ENCODE results near the gene FAXDC2. TPM values are rescaled to one million over a fixed set of nuclear protein-coding genes. Genes with fewer than 3 reads are reported as not detected.

The FAXDC2 gene
- total RNA-seq, 1 donor from 2014 or later = 3.6 TPM

- FAIRE-seq (no peak), DNase-seq (ENCODE audit: low read depth) (peak; percentile 23)
- Histone ChIP-seq H3K4me2 (ENCODE audit: low read length) (peak overlapping the region; percentile 27), H3K27me3 (ENCODE audit: insufficient read depth, low read length) (no peaks in the 10 kb centered on the region), H2AFZ (ENCODE audit: low read depth, low read length) (no peak overlapping the region), H3K36me3 (ENCODE audit: insufficient read depth, low read length) (no peaks in the 10 kb centered on the region), H3K4me3 (ENCODE audit: insufficient read depth, low read depth, low read length) (no peak overlapping the region), H4K20me1 (ENCODE audit: insufficient read depth, low read length) (peaks cover 7% of the 10 kb centered on the region), H3K4me1 (ENCODE audit: insufficient read depth, low read length) (peaks cover 11% of the 10 kb centered on the region), H3K9ac (ENCODE audit: low read length) (no peak overlapping the region), H3K27ac (ENCODE audit: low read depth, low read length) (peak overlapping the region; percentile 9), H3K9me3 (ENCODE audit: insufficient read depth, low read depth, low read length) (no peaks in the 10 kb centered on the region), H3K79me2 (ENCODE audit: insufficient read depth, low read length) (no peaks in the 10 kb centered on the region)
- Mint-ChIP-seq H3K4me1 (ENCODE audit: low read depth, unreplicated experiment) (peaks cover 7% of the 10 kb centered on the region), H3K27ac (ENCODE audit: unreplicated experiment) (no peak overlapping the region), H3K36me3 (ENCODE audit: low read depth, unreplicated experiment) (peaks cover 11% of the 10 kb centered on the region), H3K27me3 (ENCODE audit: low read depth, unreplicated experiment) (no peaks in the 10 kb centered on the region), H3K9me3 (ENCODE audit: unreplicated experiment) (no peaks in the 10 kb centered on the region), H3K4me3 (ENCODE audit: unreplicated experiment) (peak overlapping the region; percentile 40)
- TF ChIP-seq, protein P1, sequence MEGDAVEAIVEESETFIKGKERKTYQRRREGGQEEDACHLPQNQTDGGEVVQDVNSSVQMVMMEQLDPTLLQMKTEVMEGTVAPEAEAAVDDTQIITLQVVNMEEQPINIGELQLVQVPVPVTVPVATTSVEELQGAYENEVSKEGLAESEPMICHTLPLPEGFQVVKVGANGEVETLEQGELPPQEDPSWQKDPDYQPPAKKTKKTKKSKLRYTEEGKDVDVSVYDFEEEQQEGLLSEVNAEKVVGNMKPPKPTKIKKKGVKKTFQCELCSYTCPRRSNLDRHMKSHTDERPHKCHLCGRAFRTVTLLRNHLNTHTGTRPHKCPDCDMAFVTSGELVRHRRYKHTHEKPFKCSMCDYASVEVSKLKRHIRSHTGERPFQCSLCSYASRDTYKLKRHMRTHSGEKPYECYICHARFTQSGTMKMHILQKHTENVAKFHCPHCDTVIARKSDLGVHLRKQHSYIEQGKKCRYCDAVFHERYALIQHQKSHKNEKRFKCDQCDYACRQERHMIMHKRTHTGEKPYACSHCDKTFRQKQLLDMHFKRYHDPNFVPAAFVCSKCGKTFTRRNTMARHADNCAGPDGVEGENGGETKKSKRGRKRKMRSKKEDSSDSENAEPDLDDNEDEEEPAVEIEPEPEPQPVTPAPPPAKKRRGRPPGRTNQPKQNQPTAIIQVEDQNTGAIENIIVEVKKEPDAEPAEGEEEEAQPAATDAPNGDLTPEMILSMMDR (IDR thresholded peaks at IDR 0.05; ENCODE audit: insufficient read depth, low read depth, low read length) = no peak
- no peak for TF ChIP-seq EZH2 (IDR thresholded peaks at IDR 0.05; ENCODE audit: insufficient read depth, low read length)
These were observed 20.7 kb downstream of the FAXDC2 start for GRCh38 chr5:154829589-154830218.

DNA sequence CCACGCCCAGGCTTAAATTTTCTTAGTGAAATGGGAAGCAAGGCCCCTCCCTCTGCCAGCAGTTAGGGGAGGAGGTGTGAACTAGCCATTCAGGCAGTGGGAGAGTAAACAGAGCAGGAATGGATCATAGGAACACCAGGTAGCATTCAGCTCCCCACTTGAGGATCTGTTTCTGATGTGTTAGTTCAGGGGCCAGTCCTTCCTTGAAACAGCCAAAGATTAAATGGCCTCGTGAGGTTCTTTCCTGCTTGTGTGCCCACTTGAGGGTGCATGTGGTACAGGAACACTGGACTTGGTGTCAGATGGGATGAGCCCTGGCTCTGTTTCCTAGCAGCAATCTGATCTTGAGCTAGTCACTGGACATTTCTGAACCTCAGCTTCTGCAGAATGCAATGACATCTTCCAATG is 21.2 kb downstream of the FAXDC2 start:
- Histone ChIP-seq H3K27ac (ENCODE audit: low read depth, low read length) (no peak overlapping the region), H3K9me3 (ENCODE audit: insufficient read depth, low read depth, low read length) (no peaks in the 10 kb centered on the region), H3K4me3 (ENCODE audit: insufficient read depth, low read depth, low read length) (no peak overlapping the region), H4K20me1 (ENCODE audit: insufficient read depth, low read length) (peaks cover 7% of the 10 kb centered on the region), H2AFZ (ENCODE audit: low read depth, low read length) (no peak overlapping the region), H3K79me2 (ENCODE audit: insufficient read depth, low read length) (no peaks in the 10 kb centered on the region), H3K36me3 (ENCODE audit: insufficient read depth, low read length) (peaks cover 4% of the 10 kb centered on the region), H3K4me2 (ENCODE audit: low read length) (no peak overlapping the region), H3K9ac (ENCODE audit: low read length) (no peak overlapping the region), H3K4me1 (ENCODE audit: insufficient read depth, low read length) (peaks cover 11% of the 10 kb centered on the region), H3K27me3 (ENCODE audit: insufficient read depth, low read length) (no peaks in the 10 kb centered on the region)
- Mint-ChIP-seq H3K4me1 (ENCODE audit: low read depth, unreplicated experiment) (peaks cover 6% of the 10 kb centered on the region), H3K27me3 (ENCODE audit: low read depth, unreplicated experiment) (no peaks in the 10 kb centered on the region), H3K9me3 (ENCODE audit: unreplicated experiment) (no peaks in the 10 kb centered on the region), H3K4me3 (ENCODE audit: unreplicated experiment) (no peak overlapping the region), H3K36me3 (ENCODE audit: low read depth, unreplicated experiment) (peaks cover 11% of the 10 kb centered on the region), H3K27ac (ENCODE audit: unreplicated experiment) (peak overlapping the region; percentile 12)
- TF ChIP-seq, protein P1 (IDR thresholded peaks at IDR 0.05; ENCODE audit: insufficient read depth, low read depth, low read length) = no peak
- no peak for TF ChIP-seq EZH2 (IDR thresholded peaks at IDR 0.05; ENCODE audit: insufficient read depth, low read length)
- DNase-seq (ENCODE audit: low read depth) (no peak), FAIRE-seq (no peak)

- no peak for TF ChIP-seq EZH2 (IDR thresholded peaks at IDR 0.05; ENCODE audit: insufficient read depth, low read length)
- TF ChIP-seq, protein P1 (IDR thresholded peaks at IDR 0.05; ENCODE audit: insufficient read depth, low read depth, low read length) = no peak
- FAIRE-seq (no peak), DNase-seq (ENCODE audit: low read depth) (no peak)
- Mint-ChIP-seq H3K4me1 (ENCODE audit: low read depth, unreplicated experiment) (no peaks in the 10 kb centered on the region), H3K36me3 (ENCODE audit: low read depth, unreplicated experiment) (peaks cover 22% of the 10 kb centered on the region), H3K27ac (ENCODE audit: unreplicated experiment) (no peak overlapping the region), H3K9me3 (ENCODE audit: unreplicated experiment) (no peaks in the 10 kb centered on the region), H3K4me3 (ENCODE audit: unreplicated experiment) (no peak overlapping the region), H3K27me3 (ENCODE audit: low read depth, unreplicated experiment) (no peaks in the 10 kb centered on the region)
- H3K4me2 ChIP-seq (ENCODE audit: low read length) = no peak overlapping the region
- no peaks in the 10 kb centered on the region for H3K4me1 ChIP-seq (ENCODE audit: insufficient read depth, low read length)
- H3K79me2 ChIP-seq (ENCODE audit: insufficient read depth, low read length) = no peaks in the 10 kb centered on the region
- H3K9me3 ChIP-seq (ENCODE audit: insufficient read depth, low read depth, low read length) = no peaks in the 10 kb centered on the region
- no peak overlapping the region for H3K9ac ChIP-seq (ENCODE audit: low read length)
- peaks cover 13% of the 10 kb centered on the region for H4K20me1 ChIP-seq (ENCODE audit: insufficient read depth, low read length)
- H3K4me3 ChIP-seq (ENCODE audit: insufficient read depth, low read depth, low read length) = no peak overlapping the region
- H3K36me3 ChIP-seq (ENCODE audit: insufficient read depth, low read length) = peaks cover 13% of the 10 kb centered on the region
- no peak overlapping the region for H3K27ac ChIP-seq (ENCODE audit: low read depth, low read length)
- H3K27me3 ChIP-seq (ENCODE audit: insufficient read depth, low read length) = no peaks in the 10 kb centered on the region
- H2AFZ ChIP-seq (ENCODE audit: low read depth, low read length) = no peak overlapping the region
These were observed 26.3 kb downstream of the FAXDC2 start for GRCh38 chr5:154824070-154824469.
